NCI-H2196 (cell line): ENCODE results near the gene GTPBP3.
A peak's percentile ranks its signal among the peaks of the same experiment; 100 is the strongest.
"Not testable (repeated sequence)": the region's sequence is repeated elsewhere in the genome, so short reads cannot be mapped to it uniquely, and the experiment has no call there.

Experiments
- DNase-seq: peaks from one replicate; lab custom pipeline; 2025; ENCODE audit not compliant: unreplicated experiment; lab: John Stamatoyannopoulos, UW

Gene GTPBP3

DNA sequence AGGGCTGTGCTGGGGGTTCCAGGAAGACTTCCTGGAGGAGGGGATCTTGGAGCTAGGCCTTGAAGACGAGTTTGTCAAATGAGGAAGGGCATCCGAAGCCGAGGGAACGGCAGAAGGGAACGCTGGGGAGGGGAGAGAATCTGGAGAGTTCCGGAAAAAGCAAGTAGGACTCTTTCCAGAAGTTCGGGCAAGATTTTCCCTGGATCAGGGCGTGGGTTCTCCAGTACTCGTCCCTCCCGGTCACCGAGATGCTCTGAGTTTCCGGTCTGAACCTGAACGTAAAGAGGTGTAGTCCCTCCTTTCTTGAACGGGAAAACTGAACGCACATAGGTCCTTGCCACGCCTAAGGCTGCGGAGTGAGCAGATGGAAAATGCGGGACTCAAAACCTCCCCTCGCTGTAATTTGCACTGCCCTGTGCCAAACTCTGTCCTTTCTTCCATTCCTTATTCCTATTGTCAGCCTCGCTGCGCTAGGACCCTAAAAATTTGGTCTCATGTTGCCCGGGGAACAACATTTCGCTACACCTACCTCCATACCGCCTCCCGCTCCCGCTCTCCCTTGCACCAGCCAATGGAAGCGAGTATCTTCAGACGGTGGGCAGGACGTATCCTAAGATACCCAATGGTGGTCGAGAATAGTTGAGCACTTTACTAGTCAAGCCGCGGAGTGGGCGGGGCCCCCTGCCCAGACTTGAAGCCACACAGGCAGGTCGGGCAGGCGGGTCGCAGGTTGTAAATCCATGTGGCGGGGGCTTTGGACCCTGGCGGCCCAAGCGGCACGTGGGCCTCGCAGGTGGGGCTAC, at the start of gene GTPBP3:
TSS of gene GTPBP3 (plus strand) at position 682 of the 803 bp plus-strand sequence. CDS start at position 741, 59 bp downstream.
- DNase-seq, result peak; percentile 100

- DNase-seq, result no peak
Observed at GRCh38 chr19:17289489-17289888, 47.9 kb upstream of the GTPBP3 start.

DNA sequence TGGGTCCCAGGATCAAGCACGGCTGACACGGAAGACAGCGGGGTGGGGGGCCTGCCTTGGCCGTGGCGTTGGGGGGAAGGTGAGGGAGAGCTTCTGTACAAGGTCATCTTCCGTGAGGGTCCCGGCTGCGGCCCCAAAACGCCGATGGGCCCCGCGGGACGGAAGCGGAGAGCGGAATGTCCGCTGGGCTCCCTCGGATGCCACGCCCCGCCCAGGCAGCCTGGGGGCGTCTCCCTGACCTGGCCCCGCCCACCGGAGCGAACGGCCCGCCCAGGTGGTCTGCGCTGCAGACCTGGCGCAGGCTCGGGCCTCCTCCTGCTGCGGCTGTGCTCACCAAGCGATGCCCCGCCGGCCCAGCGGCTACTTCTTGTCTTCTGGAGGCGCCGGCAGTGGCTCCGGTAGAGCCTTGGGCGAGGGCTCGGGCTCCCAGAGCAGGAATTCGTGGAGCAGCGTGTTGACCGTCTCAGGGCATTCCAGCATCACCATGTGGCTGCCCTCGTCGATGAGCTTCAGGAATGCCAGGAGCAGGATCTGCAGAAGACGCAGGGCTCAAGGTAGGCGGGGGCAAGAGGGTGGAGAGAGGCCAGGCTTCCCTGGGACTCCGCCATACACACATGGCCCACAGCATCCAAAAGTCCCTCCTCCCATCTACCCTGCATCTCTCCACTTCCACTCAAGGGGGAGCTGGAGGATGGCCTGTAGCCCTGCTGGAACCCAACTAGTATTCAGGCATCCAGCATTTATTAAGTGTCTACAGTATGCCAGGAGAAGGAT, 44.9 kb upstream of the GTPBP3 start:
- DNase-seq, result peak; percentile 28

DNA sequence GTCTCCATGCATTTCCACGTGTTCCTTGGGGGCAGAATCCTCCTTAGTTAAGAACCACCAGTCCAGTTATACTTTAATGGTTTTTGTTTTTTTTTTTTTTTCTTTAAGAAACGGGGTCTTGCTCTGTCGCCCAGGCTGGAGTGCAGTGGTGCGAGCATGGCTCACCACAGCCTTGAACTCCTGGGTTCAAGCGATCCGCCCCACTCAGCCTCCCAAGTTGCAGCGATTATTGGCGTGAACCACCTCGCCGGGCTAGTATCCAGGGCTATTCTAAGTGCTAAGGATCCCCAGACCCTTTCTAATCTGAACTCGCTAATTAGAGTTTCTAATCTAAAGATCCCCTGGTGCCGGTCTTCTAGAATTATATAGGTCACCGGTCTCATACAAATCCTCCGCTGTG, 43.7 kb upstream of the GTPBP3 start:
- DNase-seq, result no peak

DNA sequence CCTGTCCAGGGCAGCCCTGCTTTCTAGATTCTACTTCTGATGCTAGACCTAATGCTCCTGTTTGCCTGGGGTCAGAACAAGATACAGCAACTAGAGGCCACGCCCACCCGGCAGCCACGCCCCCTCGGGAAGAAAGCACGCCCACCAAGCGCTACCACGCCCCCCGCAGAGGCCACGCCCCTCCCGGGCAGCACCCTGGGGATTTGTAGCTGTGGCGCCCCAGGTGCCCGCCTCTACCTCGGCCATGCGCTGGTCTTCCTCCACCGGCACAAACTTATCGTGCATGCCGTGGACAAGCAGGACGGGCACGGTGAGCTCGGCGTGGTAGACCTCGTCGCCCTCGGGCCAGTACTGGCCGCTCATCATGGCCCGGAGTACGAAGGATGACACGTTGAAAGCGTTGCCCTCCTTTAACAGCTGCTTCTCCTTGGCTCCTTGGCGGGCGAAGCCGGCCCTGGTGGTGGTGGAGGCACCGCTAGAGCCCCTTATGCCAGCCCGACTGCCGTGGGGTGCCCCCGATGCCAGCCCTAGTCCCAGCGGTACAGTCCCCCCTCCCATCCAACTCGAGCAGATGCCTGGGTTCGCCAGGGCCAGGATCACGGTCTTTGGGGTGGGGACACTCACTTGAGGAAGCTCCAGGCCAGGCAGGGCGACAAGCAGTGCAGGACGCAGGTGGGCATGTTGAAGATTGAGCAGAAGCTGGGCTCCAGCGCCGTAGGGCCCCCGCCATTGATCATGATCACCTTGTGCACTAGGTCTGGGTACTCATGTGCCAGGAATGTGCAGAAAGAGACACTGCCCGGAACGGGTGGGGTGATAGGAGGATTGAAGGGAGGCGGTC, 43.1 kb upstream of the GTPBP3 start:
- DNase-seq, result peak; percentile 18

DNA sequence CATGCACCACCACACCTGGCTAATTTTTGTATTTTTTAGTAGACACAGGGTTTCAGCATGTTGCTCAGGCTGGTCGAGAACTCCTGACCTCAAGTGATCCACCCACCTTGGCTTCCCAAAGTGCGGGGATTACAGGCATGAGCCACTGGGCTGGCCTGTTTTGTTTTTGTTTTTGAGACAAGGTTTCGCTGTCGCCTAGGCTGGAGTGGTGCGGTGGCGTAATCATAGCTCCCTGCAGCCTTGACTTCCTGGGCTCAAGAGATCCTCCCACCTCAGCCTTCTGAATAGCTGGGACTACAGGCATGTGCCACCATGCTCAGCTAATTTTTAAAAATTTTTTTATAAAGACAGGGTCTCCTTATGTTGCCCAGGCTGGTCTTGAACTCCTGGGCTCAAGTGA, 41.8 kb upstream of the GTPBP3 start:
- not testable (repeated sequence) for DNase-seq

- DNase-seq, result peak; percentile 53
Observed at GRCh38 chr19:17296273-17296672, 41.1 kb upstream of the GTPBP3 start.

DNA sequence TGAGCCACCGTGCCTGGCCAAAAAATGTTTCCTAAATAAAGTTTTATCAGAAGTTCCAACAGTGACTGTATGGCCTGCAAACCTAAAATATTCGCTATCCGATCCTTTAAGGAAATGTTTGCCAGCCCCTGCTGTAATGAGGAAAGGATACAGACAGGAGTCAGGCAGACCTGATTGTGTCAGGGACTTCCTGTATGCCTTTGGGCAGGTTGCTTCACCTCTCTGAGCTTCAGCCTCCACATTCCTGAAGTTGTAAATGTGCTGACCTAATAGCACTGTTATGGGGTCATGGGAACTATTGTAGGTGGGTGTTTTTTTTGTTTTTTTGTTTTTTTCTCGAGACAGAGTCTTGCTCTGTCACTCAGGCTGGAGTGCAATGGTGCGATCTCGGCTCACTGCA, 40.4 kb upstream of the GTPBP3 start:
- DNase-seq, result no peak

DNA sequence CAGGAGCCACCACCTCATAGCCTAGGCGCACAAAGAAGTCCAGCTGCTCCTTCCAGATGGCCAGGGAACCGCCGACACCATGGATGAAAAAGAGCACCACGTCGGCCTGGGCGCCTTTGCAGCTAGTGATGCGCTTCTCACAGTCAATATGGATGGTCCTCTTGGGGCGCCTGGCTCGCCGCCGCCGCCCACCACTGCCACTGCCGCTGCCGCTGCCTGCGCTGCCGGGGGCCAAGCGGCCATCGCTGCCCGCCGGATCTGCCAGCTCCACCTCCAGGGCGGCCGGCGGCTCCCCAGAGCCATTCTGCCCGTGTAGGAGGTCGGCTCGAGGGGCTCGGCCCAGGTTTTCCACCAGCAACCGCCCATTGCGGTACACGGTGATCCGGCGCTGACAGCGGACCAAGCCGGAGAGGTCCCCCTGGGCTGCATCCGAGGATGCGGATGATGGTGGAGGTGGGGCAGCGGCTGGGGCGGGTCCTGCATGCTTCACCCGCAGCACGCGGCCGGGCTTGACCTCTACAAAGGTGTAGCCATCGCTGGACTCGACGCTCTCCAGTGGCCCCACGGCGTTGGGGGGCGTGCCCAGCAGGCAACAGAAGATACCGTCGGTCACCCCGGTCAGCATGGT, 36.2 kb upstream of the GTPBP3 start:
- DNase-seq, result no peak

DNA sequence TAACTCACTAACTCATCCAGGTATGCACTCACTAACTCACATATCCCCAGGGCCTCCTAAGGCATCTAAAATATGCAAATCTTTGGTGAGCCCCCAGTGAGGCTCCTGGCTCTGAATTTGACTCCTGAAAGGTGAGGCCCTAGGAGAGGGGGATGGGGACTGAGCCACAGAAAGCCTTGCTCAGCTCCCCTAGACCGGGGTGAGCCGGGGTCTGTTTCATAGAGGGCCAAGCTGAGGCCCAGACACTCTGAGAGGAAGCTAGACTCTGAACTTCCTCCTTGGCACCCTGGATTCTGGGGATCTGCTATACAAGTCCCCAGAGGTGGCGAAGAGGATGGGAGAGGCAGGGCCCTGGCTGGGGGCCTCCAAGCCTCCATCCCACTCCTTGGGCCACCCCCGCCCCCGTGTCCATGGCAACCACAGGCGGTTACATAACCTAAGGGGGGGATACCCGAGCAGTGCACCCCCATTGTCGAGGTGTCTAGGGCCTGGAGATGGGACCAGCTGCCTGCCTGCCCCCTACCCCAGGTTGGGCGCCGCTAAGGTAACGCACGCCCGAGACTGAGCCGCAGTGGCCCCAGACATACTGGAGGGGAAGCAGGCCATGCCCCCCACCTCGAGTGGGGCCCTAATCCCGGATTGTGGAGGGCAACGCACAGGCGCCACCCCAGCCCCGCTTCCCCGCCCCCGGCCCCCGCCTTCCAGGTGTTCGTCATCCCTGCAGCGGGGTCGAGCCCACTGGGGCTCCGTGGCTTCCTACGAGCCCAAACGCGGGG, 34.8 kb upstream of the GTPBP3 start:
- DNase-seq, result no peak

DNA sequence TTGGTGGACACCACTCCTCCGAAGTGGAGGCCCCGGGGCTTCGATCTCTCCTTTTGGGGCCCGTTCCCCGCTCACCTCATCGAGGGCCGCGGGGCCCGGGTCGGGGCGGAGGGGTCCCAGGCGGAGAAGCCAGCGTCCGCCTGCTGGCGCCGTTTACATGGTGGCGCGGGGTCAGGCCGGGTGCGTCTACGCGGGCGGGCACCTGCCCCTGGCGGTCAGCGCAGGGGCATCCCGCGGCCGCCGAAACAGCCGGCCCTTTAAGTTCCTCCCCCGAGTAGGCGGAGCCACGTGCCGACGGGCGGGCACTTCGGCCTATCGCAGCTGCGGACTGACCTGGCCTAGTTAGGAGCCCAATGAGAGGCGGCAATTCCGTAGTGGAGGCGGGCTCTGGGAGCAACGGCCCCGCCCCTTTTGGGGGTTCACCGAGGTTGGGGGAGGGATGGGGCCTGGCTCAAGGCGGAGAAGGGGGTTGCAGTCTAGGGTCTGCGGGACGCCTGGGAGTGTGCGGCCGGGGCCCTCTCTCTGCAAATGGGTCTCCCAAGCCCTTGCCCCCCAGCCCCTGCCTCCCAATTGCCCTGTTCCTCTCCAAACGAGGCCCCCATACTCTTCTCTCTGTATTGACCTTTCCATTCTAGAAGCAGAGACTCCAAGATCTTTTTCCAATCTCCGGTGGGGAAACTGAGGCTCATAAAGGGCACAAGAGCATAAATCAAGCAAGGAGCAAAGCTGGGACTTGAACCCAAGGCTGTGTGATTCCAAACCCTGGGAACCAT, 34.0 kb upstream of the GTPBP3 start, which contains the start of gene ABHD8:
TSS of gene ABHD8 (minus strand) at position 259 of the 773 bp plus-strand sequence. CDS start 1,809 bp downstream, outside the sequence.
- peak; percentile 98 for DNase-seq

DNA sequence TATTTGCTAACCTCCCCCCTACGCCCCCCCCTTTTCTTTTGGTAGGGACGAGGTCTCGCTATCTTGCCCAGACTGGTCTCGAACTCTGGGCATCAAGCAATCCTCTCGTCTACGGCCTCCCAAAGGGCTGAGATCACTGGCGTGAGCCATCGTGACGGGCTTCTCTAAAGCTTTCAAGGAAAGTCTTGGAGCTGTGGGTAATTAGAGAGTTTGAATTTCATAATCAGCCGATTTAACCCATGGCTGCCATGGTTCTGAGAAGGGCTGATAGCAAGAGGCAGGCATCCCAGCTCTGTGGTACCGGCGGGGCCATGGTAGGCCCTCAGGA, 33.4 kb upstream of the GTPBP3 start:
- DNase-seq, result peak; percentile 26

DNA sequence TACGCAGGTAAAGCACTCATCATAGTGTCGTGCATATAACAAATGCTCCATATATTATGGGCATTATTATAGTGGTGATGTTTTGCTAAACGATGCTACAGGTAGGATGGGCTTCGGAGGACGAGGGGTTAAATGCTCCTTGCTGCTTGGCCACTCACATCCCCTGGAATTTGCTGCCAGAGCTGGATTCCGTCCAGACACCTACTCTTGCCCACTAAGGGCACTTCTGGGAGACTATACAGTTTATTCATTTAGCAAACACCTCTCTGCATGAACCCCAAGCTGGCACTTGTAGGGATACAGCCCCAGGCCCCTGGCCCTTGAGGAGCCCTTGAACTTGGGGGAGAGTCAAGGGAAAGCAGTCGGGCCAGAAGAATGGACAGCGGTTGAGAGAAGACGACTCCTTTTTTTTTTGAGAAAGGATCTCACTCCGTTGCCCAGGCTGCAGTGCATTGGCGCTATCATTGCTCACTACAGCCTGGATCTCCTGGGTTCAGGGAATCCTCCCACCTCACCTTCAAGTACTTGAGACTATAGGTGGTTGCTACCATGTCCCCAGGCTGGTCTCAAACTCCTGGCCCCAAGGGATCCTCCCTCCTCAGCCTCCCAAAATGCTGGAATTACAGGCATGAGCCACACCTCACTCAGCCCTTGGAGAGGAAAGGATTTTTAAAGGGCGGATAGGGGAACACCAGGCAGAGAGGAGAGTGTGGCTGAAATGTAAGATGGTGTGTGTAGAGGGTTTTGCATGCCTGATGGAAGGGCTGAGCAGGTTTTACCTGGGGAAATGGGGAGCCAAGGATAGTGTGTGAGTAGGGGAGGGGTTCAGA, 32.8 kb upstream of the GTPBP3 start:
- DNase-seq, result no peak

DNA sequence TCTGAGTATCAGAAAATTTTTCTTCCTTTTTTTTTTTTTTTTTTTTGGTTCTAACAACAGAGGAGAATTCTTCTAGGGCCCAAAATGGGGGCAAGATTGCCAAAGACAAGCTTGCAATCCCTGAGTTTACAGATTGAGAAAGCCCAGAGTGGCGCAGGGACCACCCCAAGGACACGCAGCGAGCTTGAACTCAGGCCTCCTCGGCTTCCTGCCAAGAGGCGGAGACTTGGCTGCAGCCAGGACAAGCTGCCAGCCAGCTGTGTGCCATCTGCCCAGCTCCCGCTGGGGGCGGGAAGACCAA, 32.2 kb upstream of the GTPBP3 start:
- no peak for DNase-seq

DNA sequence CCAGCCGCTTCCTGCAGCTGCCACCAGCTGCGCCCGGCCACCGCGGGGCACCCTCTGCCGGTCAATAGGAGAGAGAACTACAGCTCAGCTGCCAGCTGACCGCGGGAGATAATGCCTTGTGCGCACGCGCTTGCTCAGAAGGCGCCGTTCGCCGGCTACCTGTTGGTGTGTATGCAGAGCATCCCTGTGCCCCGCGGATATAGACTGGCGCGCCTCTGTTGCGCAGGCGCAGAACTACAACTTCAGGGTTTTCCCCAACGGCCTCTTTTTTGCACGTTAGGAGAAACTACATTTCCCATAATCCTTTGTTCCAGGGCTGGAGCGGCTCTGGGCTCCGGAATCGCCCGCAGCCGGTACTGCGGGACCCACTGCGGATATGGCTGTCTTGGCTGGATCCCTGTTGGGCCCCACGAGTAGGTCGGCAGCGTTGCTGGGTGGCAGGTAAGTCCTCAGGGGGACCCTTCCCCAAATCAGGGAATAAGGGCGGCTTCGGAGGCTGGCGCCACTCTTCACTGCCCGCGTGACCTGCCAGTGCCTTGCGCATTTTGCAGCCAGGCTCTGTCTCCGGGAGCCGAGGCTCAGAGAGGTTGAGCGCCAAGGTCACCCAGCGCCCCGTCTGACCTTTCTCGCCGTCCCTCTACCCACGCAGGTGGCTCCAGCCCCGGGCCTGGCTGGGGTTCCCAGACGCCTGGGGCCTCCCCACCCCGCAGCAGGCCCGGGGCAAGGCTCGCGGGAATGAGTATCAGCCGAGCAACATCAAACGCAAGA, 31.7 kb upstream of the GTPBP3 start, which contains the start of gene MRPL34:
TSS of gene MRPL34 (plus strand) at position 356 of the 768 bp plus-strand sequence. CDS start at position 377, 21 bp downstream.
- DNase-seq, result peak; percentile 99

DNA sequence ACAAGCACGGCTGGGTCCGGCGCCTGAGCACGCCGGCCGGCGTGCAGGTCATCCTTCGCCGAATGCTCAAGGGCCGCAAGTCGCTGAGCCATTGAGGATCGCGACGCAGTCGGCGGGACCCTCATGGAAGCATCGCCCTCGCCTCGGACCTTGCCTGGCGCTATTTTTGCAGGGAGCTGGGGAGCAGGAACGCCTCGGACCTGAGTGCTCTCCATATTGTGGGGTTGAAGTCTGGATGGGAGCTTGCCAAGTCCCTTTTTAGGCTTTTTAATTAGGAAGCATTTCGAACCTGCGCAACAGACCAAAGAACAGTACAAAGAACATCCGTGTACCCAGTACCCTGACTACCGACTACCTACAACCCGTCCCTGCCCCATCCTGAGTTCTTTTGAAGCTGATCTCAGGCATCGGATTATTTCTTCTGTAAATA, 31.1 kb upstream of the GTPBP3 start:
- DNase-seq, result no peak

- no peak for DNase-seq
Observed at GRCh38 chr19:17307876-17308377, 29.4 kb upstream of the GTPBP3 start.
